H9 (cell line): ENCODE measurements around the gene RALGPS2. TPM values are rescaled to one million over a fixed set of nuclear protein-coding genes. Genes with fewer than 3 reads are reported as not detected.

Experiments used
- DNase-seq: peaks from one replicate; pipeline ENCODE4 v3.0.0-alpha.2; 2017
- H2AFZ ChIP-seq: one replicate; pipeline ENCODE4 v1.6.1; 2013; ENCODE audit warnings: mild to moderate bottlenecking, low read length, control low read depth, moderate library complexity
- H2AK5ac ChIP-seq: 2 replicates; pipeline ENCODE4 v1.6.1; 2013; ENCODE audit warnings: low read length, control low read depth, mixed read lengths; ENCODE audit not compliant: insufficient read length
- H2BK120ac ChIP-seq: one replicate; pipeline ENCODE4 v1.6.1; 2013; ENCODE audit warnings: low read depth, mild to moderate bottlenecking, low read length, control low read depth, inconsistent platforms; ENCODE audit not compliant: poor library complexity, severe bottlenecking
- H2BK12ac ChIP-seq: 2 replicates; pipeline ENCODE4 v1.6.1; 2013; ENCODE audit warnings: low read length, control low read depth, mixed read lengths, low read depth; ENCODE audit not compliant: insufficient read length
- H2BK15ac ChIP-seq: 2 replicates; pipeline ENCODE4 v1.6.1; 2013; ENCODE audit warnings: low read depth, low read length, control low read depth
- H2BK20ac ChIP-seq: one replicate; pipeline ENCODE4 v1.6.1; 2013; ENCODE audit warnings: low read depth, mild to moderate bottlenecking, low read length, control low read depth, inconsistent platforms; ENCODE audit not compliant: poor library complexity, severe bottlenecking
- H2BK5ac ChIP-seq: 2 replicates; pipeline ENCODE4 v1.6.1; 2013; ENCODE audit warnings: low read length, control low read depth, mixed read lengths; ENCODE audit not compliant: insufficient read length
- H3K14ac ChIP-seq: 2 replicates; pipeline ENCODE4 v1.6.1; 2013; ENCODE audit warnings: low read length, control low read depth; ENCODE audit not compliant: insufficient read depth
- H3K18ac ChIP-seq: 2 replicates; pipeline ENCODE4 v1.6.1; 2013; ENCODE audit warnings: low read depth, mild to moderate bottlenecking, mixed read lengths, low read length, control low read depth; ENCODE audit not compliant: insufficient read length
- H3K23ac ChIP-seq: 2 replicates; pipeline ENCODE4 v1.6.1; 2013; ENCODE audit warnings: low read length, control low read depth, mixed read lengths, low read depth; ENCODE audit not compliant: insufficient read length
- H3K23me2 ChIP-seq: 2 replicates; pipeline ENCODE4 v1.6.1; 2013; ENCODE audit warnings: low read depth, mild to moderate bottlenecking, mixed read lengths, low read length, control low read depth; ENCODE audit not compliant: insufficient read length, poor library complexity, severe bottlenecking
- H3K27ac ChIP-seq: 2 replicates; pipeline ENCODE4 v1.5.1; 2013; ENCODE audit warnings: low read length, control low read depth, mixed read lengths, low read depth; ENCODE audit not compliant: insufficient read length
- H3K27me3 ChIP-seq: 2 replicates; pipeline ENCODE4 v1.6.1; 2013; ENCODE audit warnings: low read length, control low read depth, inconsistent platforms; ENCODE audit not compliant: insufficient read depth
- H3K4ac ChIP-seq: 2 replicates; pipeline ENCODE4 v1.6.1; 2013; ENCODE audit warnings: low read depth, mild to moderate bottlenecking, control low read depth, inconsistent platforms, low read length, moderate library complexity
- H3K4me1 ChIP-seq: 2 replicates; pipeline ENCODE4 v1.6.1; 2013; ENCODE audit warnings: low read length, control low read depth, inconsistent platforms; ENCODE audit not compliant: insufficient read depth
- H3K4me2 ChIP-seq: 2 replicates; pipeline ENCODE4 v1.6.1; 2013; ENCODE audit warnings: low read length, control low read depth, mixed read lengths; ENCODE audit not compliant: insufficient read length, insufficient read depth
- H3K56ac ChIP-seq: 2 replicates; pipeline ENCODE4 v1.6.1; 2013; ENCODE audit warnings: low read depth, mild to moderate bottlenecking, mixed read lengths, low read length, control low read depth; ENCODE audit not compliant: insufficient read length
- H3K79me1 ChIP-seq: 2 replicates; pipeline ENCODE4 v1.6.1; 2013; ENCODE audit warnings: low read depth, mild to moderate bottlenecking, moderate library complexity, low read length, control low read depth, inconsistent platforms; ENCODE audit not compliant: insufficient read depth, poor library complexity, severe bottlenecking
- H3K79me2 ChIP-seq: 2 replicates; pipeline ENCODE4 v1.6.1; 2013; ENCODE audit warnings: low read length, control low read depth, inconsistent platforms; ENCODE audit not compliant: insufficient read depth
- H3K9ac ChIP-seq: 2 replicates; pipeline ENCODE4 v1.6.1; 2013; ENCODE audit warnings: low read length, control low read depth, mixed read lengths; ENCODE audit not compliant: insufficient read length; ENCODE audit errors: extremely low read depth
- H3K9me3 ChIP-seq: one replicate; pipeline ENCODE4 v1.6.1; 2013; ENCODE audit warnings: low read depth, low read length, inconsistent platforms; ENCODE audit not compliant: control insufficient read depth
- H3T11ph ChIP-seq: one replicate; pipeline ENCODE4 v1.6.1; 2013; ENCODE audit warnings: mild to moderate bottlenecking, low read length, control low read depth, inconsistent platforms
- H4K20me1 ChIP-seq: one replicate; pipeline ENCODE4 v1.6.1; 2013; ENCODE audit not compliant: control insufficient read depth, insufficient read length, insufficient read depth
- H4K5ac ChIP-seq: 2 replicates; pipeline ENCODE4 v1.6.1; 2013; ENCODE audit warnings: low read depth, mild to moderate bottlenecking, mixed read lengths, low read length, control low read depth; ENCODE audit not compliant: insufficient read length
- H4K8ac ChIP-seq: replicated peaks from 2 replicates; pipeline ENCODE4 v1.6.1; 2013; ENCODE audit warnings: low read length, control low read depth, mixed read lengths, low read depth; ENCODE audit not compliant: insufficient read length
- H4K91ac ChIP-seq: 2 replicates; pipeline ENCODE4 v1.6.1; 2013; ENCODE audit warnings: low read depth, mild to moderate bottlenecking, moderate library complexity, mixed read lengths, low read length, control low read depth; ENCODE audit not compliant: insufficient read length
- H3K27ac Mint-ChIP-seq, 3 experiments: 2 replicates in 2 of 3; 3 replicates in 1 of 3; pipeline ENCODE4 v1.8.0; 2020 to 2021; ENCODE audit warnings: mixed read lengths in 3 of 3, mild to moderate bottlenecking in 1 of 3, moderate library complexity in 1 of 3
- H3K27me3 Mint-ChIP-seq: 2 replicates; pipeline ENCODE4 v1.8.0; 2021; ENCODE audit warnings: low read depth, mild to moderate bottlenecking, moderate library complexity, mixed read lengths
- H3K36me3 Mint-ChIP-seq, 3 experiments: 2 replicates in 2 of 3; 3 replicates in 1 of 3; pipeline ENCODE4 v1.8.0; 2020 to 2021; ENCODE audit warnings: low read depth in 3 of 3, mixed read lengths in 3 of 3; ENCODE audit not compliant: insufficient read depth in 1 of 3
- H3K4me1 Mint-ChIP-seq, 2 experiments: 2 replicates each; pipeline ENCODE4 v1.8.0; 2020; ENCODE audit warnings: mixed read lengths in 2 of 2
- H3K4me3 Mint-ChIP-seq, 2 experiments: 2 replicates in 1 of 2; 3 replicates in 1 of 2; pipeline ENCODE4 v1.8.0; 2020 to 2021; ENCODE audit warnings: mild to moderate bottlenecking in 2 of 2, mixed read lengths in 2 of 2, moderate library complexity in 1 of 2
- H3K9me3 Mint-ChIP-seq, 2 experiments: 2 replicates in 1 of 2; 3 replicates in 1 of 2; pipeline ENCODE4 v1.8.0; 2020; ENCODE audit warnings: mild to moderate bottlenecking in 2 of 2, mixed read lengths in 2 of 2, moderate library complexity in 1 of 2
- WGBS: extraction: QIAGEN DNeasy Blood & Tissue Kit; methylation state at CpG from one replicate; pipeline ENCODE4 v1.1.7; 2013; ENCODE audit warnings: missing lambda C conversion rate, low lambda C conversion rate, mixed read lengths; ENCODE audit not compliant: insufficient read length; ENCODE audit errors: extremely low coverage; 5-methylcytosine and 5-hydroxymethylcytosine counted together
- total RNA-seq: library from RNA; stranded (reverse); gene quantifications from 2 replicates; pipeline ENCODE4 v1.2.1, GENCODE V29; 2021
- TF ChIP-seq, protein P1 (sequence below): fragments of 200-600 bp; sonication (generic); conservative IDR thresholded peaks from 3 replicates; pipeline ENCODE4 v1.8.0; 2021; ENCODE audit warnings: antibody characterized with exemption, mild to moderate bottlenecking

Gene RALGPS2
- total RNA-seq, 1 experiment from 2014 or later: 32.6 TPM

DNA sequence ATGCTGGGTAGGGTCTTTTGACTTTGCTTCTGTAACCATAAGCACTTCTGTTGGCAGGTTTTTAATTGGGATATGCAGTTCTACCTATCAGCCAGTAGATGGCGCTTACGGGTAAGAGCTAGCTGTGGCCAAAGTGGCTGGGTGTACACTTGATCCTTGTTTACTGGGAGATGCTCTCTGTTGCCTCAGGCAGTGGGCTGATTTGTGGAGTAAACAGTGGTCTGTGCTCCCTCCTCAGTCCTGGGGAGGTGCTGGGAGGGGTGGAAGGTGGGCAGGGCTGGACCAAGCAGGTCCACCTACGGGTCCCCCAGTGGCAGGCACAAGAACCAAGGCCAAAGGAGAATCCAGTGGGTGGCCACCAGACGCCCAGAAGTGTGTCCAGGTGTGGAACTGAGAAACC, 43.4 kb downstream of the RALGPS2 start:
- no peak overlapping the region for H4K8ac ChIP-seq
- no peak overlapping the region for H4K91ac ChIP-seq
- no peak overlapping the region for H2BK120ac ChIP-seq
- peaks cover 19 to 20% of the 10 kb centered on the region in 2 experiments for H3K4me1 Mint-ChIP-seq
- H3K9ac ChIP-seq: no peak overlapping the region
- no peak overlapping the region for H3K4me3 Mint-ChIP-seq
- H2BK20ac ChIP-seq: no peak overlapping the region
- TF ChIP-seq, protein P1, sequence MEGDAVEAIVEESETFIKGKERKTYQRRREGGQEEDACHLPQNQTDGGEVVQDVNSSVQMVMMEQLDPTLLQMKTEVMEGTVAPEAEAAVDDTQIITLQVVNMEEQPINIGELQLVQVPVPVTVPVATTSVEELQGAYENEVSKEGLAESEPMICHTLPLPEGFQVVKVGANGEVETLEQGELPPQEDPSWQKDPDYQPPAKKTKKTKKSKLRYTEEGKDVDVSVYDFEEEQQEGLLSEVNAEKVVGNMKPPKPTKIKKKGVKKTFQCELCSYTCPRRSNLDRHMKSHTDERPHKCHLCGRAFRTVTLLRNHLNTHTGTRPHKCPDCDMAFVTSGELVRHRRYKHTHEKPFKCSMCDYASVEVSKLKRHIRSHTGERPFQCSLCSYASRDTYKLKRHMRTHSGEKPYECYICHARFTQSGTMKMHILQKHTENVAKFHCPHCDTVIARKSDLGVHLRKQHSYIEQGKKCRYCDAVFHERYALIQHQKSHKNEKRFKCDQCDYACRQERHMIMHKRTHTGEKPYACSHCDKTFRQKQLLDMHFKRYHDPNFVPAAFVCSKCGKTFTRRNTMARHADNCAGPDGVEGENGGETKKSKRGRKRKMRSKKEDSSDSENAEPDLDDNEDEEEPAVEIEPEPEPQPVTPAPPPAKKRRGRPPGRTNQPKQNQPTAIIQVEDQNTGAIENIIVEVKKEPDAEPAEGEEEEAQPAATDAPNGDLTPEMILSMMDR: peak; percentile 90
- H3K9me3 ChIP-seq: no peaks in the 10 kb centered on the region
- no peaks in the 10 kb centered on the region for H4K20me1 ChIP-seq
- no peak overlapping the region for H3K27ac ChIP-seq
- H3K23ac ChIP-seq: no peak overlapping the region
- peak; percentile 35 for DNase-seq
- no peak overlapping the region for H4K5ac ChIP-seq
- H2BK5ac ChIP-seq: no peak overlapping the region
- no peak overlapping the region for H2AFZ ChIP-seq
- no peak overlapping the region for H3K4ac ChIP-seq
- H3K4me1 ChIP-seq: no peaks in the 10 kb centered on the region
- peaks cover 20 to 41% of the 10 kb centered on the region in 2 experiments for H3K9me3 Mint-ChIP-seq
- H3K36me3 Mint-ChIP-seq: peaks cover 25 to 47% (median 34%) of the 10 kb centered on the region in 3 experiments
- H3K4me2 ChIP-seq: no peak overlapping the region
- H3K56ac ChIP-seq: no peak overlapping the region
- H3K79me1 ChIP-seq: no peaks in the 10 kb centered on the region
- no peak overlapping the region for H2BK12ac ChIP-seq
- H3K27me3 Mint-ChIP-seq: no peaks in the 10 kb centered on the region
- WGBS: no CpG with 5 or more reads among the region's 4 CpGs
- H3K14ac ChIP-seq: no peak overlapping the region
- H3K27ac Mint-ChIP-seq: no peak overlapping the region
- H2BK15ac ChIP-seq: no peak overlapping the region
- no peaks in the 10 kb centered on the region for H3K27me3 ChIP-seq
- H2AK5ac ChIP-seq: no peak overlapping the region
- no peaks in the 10 kb centered on the region; the same call in 1 of the 2 replicates for H3K79me2 ChIP-seq
- no peak overlapping the region for H3K18ac ChIP-seq
- no peaks in the 10 kb centered on the region for H3K23me2 ChIP-seq
- H3T11ph ChIP-seq: no peak overlapping the region
